NCI-H82 treated with DMSO at 0.1 percent for 48 hours (cell line): ENCODE data around the gene PPP1R14C.
"Not testable (repeated sequence)": the region's sequence is repeated elsewhere in the genome, so short reads cannot be mapped to it uniquely, and the experiment has no call there.

Experiments
- DNase-seq: peaks from one replicate; lab custom pipeline; 2025; ENCODE audit not compliant: unreplicated experiment; lab: John Stamatoyannopoulos, UW

Gene PPP1R14C

GRCh38 chr6:150137711-150138110 is 5.1 kb upstream of the PPP1R14C start:
- not testable (repeated sequence) for DNase-seq

DNA sequence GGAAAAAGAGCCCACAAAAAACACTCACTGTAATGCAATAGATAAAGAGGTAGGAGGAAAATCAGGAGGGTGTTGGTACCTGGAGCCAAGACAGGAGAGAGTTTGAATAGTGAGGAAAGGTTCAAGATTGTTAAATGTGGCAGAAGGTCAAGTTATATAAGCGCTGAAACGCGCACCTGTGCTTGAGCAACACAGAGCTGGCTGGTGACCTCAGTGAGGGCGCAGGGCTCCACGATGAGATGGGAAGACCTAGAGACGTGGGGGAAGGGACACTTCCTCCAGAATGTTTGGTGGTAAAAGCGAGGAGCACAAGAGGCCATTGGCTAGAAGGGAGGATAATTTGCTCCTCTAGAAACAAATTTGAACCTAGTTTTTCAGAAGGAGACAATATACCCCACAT is 4.2 kb upstream of the PPP1R14C start:
- DNase-seq: no peak

DNA sequence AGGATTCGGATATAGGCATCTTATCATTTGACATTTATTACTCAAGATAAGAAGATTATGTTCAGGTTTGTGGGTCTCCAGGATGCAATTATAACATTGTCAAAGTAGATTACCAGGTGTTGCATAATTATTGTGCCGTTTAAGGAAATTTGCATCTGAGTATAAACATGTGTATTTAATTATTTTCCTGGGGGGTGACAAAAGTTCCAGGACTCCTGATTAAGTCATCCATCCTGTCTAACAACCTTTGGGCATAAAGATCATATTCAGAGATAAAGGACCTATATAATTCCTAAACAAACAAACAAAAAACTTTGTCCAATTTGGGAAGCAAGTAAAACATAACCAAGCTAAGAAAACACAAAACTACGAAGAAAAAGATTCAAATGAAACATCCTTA is 3.3 kb upstream of the PPP1R14C start:
- DNase-seq: no peak

DNA sequence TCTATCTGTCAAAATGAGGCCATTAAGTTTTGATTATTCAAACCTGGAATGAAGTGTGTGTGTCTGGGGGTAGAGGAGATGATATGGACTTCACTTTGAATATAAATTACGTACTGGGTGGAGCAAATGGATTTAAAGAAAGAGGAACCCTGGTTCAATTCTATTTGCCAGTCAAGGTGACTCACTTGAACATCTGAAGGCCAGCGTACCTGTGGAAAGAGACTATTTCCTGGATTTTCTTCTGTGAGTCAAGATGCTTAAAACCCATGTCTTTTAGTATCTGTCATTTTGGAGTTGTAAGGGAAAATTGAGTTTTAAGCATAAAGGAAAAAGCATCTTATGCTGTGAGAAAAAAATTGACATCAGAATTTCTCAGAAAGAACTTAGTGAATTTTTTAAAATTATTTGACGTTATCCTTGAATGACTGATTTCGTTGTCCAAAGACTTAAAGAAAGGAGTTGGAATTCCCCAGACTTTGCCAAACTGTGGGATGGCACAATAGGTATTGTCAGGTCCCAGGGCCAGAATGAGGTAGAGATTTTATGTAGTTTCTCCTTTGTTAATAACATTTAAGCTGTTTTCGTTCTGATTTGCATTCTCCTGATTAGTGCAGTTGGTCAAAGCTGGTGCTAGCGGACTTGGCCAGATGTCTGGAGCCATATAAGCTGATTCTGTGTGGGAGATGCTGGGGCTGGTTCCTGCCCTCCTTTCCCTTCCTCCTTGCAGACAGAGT is 2.4 kb upstream of the PPP1R14C start:
- DNase-seq: no peak

DNA sequence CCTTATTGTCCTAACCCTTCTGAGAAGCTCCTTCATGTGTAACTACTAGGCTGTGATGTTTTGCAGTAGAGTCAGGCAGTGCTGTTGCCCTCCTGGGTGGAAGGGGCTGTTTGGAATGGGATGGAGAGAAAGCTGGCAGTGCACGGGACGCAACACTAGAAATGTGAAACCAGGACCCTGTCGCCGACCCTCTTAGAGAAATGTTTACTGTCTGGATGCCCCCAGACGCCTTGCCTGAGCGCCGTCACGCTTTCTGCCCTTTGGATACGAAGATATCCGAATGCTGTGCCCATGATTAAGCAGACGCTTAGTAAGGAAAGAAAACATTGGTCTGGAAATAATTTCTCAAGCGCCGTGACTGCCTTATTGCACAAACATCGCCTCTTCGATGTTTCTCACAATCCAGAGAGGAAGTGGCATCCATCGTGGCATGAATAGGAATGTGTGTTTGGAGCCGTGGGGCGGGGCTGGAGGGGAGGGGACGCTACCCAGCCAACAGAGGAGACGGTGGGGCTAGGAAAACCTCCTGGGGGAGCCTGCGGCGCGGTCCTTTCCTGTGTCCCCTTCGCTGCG is 661 bp upstream of the PPP1R14C start:
- no peak for DNase-seq

GRCh38 chr6:150143516-150144293 is 861 bp downstream of the PPP1R14C start:
- no peak for DNase-seq

DNA sequence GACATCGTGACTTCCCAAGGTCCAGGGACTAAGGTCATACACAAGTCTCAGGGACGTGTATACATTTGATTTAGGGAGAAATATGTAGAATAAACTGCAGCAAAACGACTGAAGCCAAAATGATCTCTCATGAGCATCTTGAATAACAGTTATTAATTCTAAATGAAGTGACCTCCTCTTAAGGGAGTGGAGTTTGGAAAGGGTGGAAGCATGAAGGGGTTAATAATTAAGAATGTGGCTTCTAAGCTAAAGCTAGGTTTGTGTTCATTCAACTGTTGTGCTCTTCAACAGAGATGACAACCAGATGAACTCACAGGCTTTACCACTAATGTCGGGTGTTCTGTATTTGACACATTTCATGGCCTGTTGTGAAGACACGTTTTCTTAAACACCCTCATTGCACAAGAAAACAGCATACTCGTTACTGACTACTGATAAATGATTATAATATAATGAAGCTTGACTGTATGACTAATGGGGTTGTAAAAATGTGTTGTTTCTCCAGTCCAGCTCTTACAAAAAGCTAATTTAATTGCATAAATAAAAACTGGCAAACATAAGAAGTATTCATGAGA is 1.5 kb downstream of the PPP1R14C start:
- DNase-seq: no peak

DNA sequence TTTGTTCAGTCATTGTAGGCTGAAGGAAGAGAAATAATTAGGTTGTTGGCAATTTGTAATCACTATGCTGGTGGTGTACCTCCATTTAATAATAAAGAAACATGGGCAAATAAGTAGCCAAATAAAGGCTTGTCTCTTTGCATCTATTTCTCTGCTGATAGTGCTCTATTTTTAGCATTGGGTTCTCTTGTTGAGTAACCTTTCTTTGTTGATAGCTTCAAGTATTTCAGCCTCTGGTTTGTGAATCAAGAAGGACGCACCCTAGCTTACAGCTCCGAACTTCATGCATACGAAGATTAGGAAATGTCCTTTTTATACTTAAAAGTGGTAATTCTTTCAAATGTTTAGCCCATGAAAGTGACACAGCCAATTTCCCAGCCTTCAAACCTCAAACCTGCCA is 2.6 kb downstream of the PPP1R14C start:
- no peak for DNase-seq

- DNase-seq: no peak
Measured at GRCh38 chr6:150145830-150146229, 3.0 kb downstream of the PPP1R14C start.

DNA sequence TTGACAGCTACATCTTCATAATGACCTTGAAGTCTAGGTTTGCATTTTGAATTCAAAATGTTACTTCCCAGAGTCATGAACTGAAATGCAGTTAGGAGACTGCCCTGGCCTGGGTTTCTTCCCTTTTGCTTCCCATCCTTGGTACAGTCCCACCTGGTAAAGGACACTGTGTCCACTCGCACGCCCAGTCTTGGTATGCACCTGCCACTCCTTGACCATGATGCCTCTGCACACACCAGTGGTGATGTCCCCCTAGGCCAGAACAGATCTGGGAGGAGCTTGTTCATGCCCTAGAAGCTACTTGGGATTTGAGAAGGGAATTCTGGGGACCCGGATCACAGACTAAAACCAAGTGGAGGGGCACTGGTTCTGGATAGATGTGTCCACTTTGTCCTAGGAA is 3.6 kb downstream of the PPP1R14C start:
- no peak for DNase-seq

DNA sequence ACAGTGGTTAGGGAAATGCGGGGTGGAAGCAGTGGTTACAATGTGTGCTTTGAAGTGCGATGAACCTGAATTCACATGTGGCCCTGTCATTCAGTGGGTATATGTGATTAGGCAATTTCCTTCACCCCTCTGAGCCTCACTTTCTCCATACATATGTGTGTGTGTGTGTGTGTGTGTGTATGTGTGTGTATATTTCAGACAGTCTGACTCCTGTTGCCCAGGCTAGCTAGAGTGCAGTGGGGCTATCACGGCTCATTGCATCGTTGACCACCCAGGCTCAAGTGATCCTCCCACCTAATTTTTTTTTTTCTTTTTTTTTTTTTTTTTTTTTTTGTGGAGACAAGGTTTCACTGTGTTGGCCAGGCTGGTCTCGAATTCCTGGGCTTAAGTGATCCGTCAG is 6.3 kb downstream of the PPP1R14C start:
- DNase-seq: no peak

DNA sequence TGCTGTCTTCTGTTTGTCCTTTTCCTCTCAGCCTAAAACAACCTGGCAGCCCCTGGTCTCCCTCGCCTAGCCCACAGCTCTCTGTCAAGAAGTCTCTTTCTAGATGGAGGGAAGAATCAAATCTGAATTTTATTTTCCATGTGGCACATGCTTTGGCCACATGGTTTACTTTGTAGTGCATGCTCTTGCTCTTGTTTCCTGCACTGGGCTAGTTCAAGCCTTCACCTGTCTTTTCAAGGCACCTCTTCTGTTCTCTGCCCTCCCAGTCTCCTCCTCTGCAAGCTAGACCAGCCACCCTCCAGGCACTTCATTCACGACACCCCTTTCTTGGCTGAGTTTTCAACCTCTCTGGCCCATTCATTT is 7.6 kb downstream of the PPP1R14C start:
- no peak for DNase-seq

DNA sequence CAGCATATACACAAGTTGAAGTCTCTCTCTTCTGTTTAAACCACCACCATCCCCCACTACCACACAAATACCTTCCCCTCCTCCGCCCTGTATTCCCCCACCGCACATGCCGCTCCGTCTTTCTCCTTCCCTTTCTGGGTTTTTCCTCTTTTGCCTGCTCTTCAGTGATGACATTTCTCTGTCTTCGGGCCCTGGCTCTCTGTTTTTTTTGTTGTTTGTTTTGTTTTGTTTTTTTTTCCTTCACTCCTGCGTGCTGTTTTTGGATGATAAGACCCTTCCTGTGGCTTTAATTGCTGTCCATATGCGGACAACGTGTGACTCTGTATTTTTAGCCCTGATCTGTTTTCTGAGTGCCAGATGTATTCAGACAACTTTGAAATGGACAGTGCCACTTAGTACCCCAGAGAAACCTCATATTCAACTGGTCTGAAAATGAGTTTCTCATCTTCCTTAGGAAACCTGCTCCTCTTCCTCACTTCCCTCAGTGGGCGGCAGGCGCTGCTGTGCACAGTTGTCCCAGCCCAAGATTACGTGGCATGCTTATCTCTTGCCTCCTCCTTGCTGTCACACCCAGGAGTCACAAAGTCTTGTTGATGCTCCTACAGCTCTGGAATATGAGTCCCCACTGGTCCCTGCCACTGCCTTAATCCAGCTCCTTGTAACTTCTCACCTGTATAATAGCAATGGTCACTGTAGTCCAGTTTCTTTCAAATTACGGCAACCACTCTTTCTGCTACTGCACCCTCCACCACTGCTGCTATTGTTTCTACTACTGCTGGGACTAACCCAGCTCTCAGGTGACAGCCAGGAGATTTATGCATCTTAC is 8.2 kb downstream of the PPP1R14C start:
- no peak for DNase-seq

DNA sequence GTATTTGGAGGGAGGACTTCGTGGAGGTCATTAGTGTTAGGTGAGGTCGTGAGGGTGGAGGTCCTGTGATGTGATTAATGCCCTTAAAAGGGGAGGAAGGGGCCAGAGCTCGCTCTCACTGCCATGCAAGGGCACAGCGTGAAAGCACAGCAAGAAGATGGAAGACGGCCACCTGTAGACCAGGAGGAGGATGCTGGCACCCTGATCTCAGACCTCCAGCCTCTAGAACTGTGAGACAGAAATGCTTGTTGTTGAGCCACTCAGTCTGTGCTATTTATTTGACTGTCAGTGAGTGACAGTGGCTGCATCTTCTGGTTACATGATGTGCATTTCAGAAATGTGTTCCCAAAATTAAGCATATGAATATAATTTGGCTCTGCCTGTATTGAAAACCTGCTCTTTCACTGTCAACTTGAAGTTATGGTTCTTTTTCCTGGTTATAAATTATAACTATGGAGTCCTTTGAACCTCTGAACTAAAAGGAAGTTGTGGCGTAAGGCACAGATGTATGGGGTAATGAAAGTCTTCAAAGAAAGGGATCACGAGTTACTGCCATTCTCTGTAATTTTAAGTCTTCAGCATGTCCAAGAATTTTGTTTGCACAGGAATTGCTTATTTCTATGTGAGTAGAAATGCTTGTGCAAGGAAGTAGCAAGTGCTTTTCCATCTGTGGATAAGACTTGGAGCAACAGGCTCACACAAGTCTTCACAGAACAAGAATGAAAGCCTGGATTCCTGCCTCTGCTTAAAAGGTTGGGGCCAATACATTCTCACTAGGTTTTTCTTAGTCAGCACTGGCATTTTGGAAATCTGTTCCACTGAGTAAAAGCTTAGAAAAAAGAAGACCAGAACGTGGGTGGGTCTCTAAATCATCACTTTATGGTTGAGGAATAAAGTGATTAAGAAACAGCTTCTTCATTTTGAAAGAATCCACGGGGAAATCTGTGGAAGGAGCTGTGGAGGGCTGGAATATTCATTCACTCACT is 10.3 kb downstream of the PPP1R14C start:
- no peak for DNase-seq

GRCh38 chr6:150153905-150154492 is 11.2 kb downstream of the PPP1R14C start:
- no peak for DNase-seq

DNA sequence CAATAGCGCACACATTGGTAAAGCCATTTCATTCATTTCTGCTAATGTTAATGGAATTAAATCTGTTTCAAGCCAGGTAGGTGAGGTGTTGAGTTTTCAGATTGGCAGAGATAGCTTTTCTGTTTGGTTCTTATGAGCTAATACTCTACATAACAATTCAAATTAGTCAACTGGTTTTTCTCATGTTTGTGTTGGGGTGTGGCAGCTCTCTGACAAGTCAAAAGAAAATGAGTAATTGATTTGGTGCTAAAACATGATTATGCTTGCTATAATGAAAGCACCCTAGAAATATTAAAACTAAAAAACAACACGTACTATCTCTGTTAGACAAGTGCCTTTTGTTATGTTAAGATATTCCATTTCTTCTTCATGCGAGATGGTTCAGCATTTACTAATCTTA is 13.6 kb downstream of the PPP1R14C start:
- no peak for DNase-seq

DNA sequence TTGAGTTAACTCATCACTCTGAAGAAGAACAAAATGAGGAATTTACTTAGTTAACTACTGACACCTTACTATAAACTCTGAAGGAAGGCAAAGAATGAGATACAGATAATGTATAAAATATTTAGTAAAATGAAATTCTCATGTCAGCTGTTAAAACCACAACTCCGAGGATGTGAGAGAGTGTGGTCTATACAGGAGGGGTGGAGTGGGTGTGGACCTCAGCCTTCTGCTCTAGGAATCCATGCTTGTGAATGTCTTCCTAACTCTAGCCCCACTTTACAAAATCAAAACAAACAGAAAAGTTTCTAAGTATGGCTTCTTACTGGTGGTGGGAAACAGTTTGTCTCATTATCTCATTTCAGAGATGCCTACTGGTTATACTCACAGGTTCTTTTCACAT is 14.2 kb downstream of the PPP1R14C start:
- no peak for DNase-seq

- DNase-seq: no peak
Measured at GRCh38 chr6:150159757-150160156, 16.9 kb downstream of the PPP1R14C start.

- no peak for DNase-seq
Measured at GRCh38 chr6:150163970-150164369, 21.1 kb downstream of the PPP1R14C start.
